Keratinocyte (primary cell): ENCODE measurements around the gene MBTPS1.

Experiments
- EZH2 ChIP-seq: IDR thresholded peaks from one replicate; pipeline ENCODE4 v1.6.1; 2012; ENCODE audit warnings: inconsistent platforms, mild to moderate bottlenecking, low read length, moderate library complexity
- TF ChIP-seq, protein P1 (sequence below), 3 experiments: IDR thresholded peaks in 1 of 3; conservative IDR thresholded peaks in 1 of 3; optimal IDR thresholded peaks in 1 of 3; 2 replicates in 2 of 3; 3 replicates in 1 of 3; pipeline versions ENCODE3 to v1.5.1; 2011; ENCODE audit warnings: low read length in 3 of 3, mild to moderate bottlenecking in 3 of 3, moderate library complexity in 2 of 3, control low read depth in 1 of 3, inconsistent platforms in 1 of 3; ENCODE audit not compliant: insufficient read depth in 2 of 3; ENCODE audit errors: extremely low read depth in 1 of 3

- TF ChIP-seq, protein P1, sequence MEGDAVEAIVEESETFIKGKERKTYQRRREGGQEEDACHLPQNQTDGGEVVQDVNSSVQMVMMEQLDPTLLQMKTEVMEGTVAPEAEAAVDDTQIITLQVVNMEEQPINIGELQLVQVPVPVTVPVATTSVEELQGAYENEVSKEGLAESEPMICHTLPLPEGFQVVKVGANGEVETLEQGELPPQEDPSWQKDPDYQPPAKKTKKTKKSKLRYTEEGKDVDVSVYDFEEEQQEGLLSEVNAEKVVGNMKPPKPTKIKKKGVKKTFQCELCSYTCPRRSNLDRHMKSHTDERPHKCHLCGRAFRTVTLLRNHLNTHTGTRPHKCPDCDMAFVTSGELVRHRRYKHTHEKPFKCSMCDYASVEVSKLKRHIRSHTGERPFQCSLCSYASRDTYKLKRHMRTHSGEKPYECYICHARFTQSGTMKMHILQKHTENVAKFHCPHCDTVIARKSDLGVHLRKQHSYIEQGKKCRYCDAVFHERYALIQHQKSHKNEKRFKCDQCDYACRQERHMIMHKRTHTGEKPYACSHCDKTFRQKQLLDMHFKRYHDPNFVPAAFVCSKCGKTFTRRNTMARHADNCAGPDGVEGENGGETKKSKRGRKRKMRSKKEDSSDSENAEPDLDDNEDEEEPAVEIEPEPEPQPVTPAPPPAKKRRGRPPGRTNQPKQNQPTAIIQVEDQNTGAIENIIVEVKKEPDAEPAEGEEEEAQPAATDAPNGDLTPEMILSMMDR (optimal IDR thresholded peaks at IDR 0.05 in 1 of 3, IDR thresholded peaks at IDR 0.05 in 1 of 3, conservative IDR thresholded peaks at IDR 0.05 in 1 of 3; ENCODE audit: extremely low read depth in 1 of 3, insufficient read depth in 2 of 3, low read length in 3 of 3): no peak
- no peak for TF ChIP-seq EZH2
Measured at GRCh38 chr16:84141143-84141670, 24.5 kb upstream of the MBTPS1 start.
